Measurements from ENCODE around the gene KIAA1191.
"Not testable (repeated sequence)": the region's sequence is repeated elsewhere in the genome, so short reads cannot be mapped to it uniquely, and the experiment has no call there.

The KIAA1191 gene

GRCh38 chr5:176361437-176362232, at the start of gene KIAA1191:
Gene KIAA1191, minus strand, starts transcription at chr5:176361764. Its CDS starts 2,256 bp downstream, at chr5:176359508.
- DNase-seq = peak; percentile 54

DNA sequence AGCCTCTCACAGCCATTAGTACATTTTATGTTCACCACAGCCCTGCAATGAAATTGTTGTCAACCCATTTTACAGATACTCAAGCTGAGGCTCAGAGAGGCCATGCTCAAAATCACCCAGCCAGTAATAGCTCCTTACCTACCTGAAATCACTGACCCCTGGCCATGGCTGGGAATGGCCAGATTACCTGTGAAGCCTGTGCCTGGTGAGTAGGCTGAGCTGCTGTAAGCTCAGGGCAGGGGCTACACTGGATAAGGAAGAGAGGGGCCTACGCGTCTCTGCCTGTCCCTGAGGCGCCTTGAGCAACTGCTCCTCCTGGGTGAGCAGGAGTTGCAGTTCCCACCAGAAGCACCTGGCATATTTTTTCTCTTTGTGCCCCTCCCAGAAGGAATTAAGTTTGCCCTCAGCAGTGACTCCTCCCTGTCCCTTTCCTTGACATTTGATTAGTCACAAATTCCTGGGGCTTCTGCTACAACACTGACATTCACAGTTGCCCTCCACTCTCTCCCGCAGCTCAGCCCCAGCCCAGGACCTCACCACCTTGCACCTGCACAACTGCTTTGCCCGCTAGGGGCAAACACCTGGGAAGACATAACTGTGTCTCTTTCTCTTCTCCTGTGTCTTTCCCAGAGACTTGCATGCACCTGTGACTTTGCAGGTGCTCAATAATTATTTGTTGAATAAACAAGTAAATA, 49.1 kb upstream of the KIAA1191 start:
- DNase-seq = no peak

DNA sequence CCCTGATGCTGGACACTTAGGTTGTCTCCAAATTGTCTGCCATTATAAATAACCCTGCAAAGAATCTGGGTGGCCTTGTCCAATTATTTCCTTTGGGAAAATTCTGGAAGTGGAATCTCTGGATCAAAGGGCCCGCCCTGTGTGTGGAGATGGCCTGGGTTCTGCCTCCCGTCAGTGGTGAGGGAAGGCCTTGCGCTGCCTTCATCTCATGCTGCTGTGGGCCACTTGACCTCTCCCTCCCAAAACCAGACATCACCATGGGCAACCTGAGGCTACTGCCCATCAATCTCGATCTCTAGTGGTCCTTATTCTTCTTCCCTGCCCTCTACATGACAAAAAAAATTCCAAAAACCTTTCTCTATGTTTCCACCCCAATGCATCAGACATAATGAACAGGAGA, 48.2 kb upstream of the KIAA1191 start:
- no peak for DNase-seq

DNA sequence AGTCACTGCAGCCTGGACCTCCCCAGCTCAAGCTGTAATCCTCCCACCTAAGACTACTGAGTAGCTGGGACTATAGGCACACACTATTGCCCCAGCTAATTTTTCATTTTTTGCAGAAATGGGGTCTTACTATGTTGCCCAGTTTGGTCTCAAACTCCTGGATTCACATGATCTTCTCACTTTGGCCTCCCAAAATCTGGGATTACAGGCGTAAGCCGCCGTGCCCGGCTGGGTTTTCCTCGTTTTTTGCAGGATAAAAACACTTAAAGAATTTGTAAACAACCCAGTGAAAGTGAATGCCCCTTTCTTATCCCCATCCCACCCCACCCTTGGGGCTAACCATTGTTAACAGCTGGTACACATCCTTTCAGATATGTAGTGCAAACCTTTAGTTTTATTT, 47.0 kb upstream of the KIAA1191 start:
- no peak for DNase-seq

DNA sequence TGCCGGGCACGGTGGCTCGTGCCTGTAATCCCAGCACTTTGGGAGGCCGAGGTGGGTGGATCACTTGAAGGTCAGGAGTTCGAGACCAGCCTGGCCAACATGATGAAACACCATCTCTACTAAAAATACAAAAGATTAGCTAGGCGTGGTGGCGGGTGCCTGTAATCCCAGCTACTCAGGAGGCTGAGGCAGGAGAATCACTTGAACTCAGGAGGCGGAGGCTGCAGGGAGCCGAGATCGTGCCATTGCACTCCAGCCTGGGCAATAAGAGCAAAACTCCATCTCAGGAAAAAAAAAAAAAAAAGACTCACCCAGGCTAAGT, 46.6 kb upstream of the KIAA1191 start:
- not testable (repeated sequence) for DNase-seq

DNA sequence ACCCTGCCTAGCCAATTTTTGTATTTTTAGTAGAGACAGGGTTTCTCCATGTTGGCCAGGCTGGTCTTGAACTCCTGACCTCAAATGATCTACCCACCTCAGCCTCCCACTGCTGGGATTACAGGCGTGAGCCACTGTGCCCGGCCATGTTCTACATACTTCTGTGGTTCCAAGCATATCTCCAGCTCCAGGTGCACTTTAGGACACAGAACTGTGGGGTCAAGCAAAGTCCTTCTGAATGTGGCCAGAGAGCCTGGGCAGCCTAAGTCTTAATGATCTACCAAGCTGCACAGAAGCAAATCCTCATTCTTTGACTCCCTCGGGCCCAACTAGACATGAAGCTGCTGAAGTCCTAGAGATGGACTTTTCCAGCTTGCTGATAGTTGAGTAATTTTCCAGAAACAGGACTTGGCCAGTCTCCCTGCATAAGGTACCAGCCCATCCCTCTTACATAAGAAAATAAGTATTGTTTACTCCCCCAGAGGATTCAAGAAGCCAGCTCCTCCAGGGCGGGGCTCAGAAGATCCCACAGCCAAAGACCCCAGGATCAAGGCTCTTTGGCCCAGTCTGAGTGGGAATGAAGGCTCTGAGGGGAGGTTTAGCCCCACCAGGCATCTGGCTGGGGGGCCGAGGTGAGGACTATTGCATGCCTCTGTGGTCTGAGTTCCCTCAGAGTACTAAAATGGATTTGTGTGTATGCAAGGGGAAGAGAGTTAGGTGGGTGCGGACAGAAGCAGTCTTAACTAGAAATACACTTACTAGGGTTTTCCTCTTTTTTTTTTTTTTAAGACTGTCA, 46.1 kb upstream of the KIAA1191 start:
- DNase-seq = no peak

DNA sequence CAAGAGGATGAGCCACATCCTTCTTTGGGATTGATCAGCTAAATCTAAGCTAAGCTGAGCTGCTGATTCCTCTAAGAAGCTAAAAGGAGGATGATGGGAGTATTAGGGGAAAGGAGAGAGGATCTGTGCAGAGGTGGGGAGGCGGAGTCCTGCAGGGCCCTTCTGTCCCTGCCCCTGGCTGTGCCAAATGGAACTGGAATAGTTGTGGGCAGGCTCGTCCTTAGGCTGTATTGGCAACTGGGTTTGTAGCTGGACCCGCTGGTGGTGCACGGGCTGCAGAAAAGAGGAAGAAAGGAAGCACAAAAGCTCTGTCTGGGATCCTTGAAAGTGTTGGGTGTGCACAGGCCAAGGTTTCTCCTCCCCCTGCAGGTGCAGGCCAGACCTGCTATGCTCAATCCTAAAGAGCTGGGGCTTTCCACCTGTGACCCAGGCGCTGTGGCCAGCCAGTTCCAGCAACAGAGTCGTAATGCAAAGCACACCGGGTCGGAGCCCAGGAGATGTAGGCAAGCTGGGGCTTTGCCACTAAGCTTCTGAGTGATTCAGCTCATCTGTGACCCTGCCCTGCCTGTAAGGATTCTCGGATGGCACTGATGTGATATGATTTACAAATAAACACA, 45.0 kb upstream of the KIAA1191 start:
- no peak for DNase-seq

- DNase-seq = no peak
These were observed 44.3 kb upstream of the KIAA1191 start for GRCh38 chr5:176405656-176406435.

GRCh38 chr5:176401281-176402205, 40.0 kb upstream of the KIAA1191 start:
- no peak for DNase-seq

GRCh38 chr5:176400382-176401156, 39.0 kb upstream of the KIAA1191 start:
- DNase-seq = no peak

GRCh38 chr5:176397736-176398420, 36.3 kb upstream of the KIAA1191 start:
- no peak for DNase-seq

DNA sequence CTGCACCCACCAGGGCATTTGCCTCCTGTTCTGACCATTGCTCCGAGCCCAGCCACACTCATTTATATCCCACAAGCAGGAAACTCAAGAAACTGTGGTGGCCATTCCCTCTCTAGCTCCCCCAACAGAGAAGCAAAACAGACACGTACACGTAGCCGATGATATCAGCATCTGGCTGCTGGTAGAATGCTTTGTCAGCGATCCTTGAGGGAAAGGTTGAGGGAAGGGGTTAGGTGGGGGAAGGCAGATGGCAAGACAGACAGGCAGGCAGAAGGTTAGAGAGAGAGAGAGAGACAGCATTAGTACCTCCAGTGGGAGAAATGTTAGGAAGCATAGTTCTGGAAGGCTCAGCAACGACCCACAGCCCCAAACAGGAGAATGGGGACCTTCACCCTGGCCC, 34.8 kb upstream of the KIAA1191 start:
- DNase-seq = no peak

DNA sequence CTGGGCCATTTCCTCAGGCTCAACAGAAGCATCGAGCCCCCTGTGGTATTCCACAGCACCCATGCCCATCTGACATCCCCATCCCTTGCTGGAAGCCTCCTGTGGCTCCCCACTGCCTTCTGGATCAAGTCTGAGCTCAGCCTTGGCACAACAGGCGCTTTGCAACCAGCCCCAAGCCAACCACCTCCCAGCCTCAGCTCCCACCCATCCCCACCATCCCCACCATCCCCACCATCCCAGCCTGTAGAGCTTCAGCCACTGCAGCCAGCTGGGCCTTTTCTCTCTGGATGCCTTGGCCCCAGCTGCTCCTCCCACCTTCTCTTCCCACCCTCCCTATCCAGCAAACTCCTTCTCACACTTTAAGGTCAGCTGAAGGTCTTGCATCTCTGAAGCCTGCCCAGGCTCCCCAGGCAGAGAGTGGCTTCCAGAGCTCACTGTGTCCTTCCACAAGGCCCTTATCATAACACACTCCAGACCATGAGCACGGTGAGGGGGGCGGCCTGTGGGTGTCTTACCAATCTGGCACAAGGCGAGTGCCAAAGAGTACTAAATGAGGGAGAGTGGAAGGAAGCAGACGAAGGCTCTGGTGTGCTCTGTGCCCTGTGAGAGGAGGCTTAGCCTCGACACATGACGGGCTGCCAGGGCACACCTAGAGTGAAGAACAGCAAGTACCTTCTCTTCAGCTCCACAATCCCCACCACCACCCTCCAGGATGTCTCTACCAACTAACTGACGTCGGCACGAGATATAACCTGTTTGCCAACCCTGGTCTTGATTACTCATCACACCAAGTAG, 33.5 kb upstream of the KIAA1191 start:
- no peak for DNase-seq

DNA sequence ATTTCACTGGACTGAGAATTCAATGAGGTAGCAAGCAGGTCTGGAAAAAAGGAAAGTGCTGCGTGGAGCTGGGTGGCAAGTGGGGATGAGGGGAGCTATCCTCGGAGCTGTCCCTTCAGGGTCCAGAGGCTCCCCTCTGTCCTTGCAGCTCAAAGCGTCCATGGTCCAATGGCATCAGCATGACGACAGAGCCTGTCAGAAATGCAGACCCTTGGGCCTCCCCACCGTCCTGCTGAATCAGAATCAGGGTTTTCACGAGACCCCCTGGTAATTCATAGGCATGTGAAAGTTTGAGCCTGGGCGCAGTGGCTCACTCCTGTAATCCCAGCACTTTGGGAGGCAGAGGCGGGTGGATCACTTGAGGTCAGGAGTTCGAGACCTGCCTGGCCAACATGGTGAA, 32.5 kb upstream of the KIAA1191 start:
- DNase-seq = no peak

- DNase-seq = no peak
These were observed 31.0 kb upstream of the KIAA1191 start for GRCh38 chr5:176392526-176392925.

- no peak for DNase-seq
These were observed 30.4 kb upstream of the KIAA1191 start for GRCh38 chr5:176391999-176392398.

GRCh38 chr5:176391479-176391878, 29.9 kb upstream of the KIAA1191 start:
- DNase-seq = no peak

GRCh38 chr5:176389135-176390123, 27.9 kb upstream of the KIAA1191 start:
- no peak for DNase-seq

Data from NCI-H2107 (cell line).